Activated T-cell treated with anti-CD3 and anti-CD28 coated beads, Interleukin-2, amount 50 U/mL, for 1 hour (primary cell): ENCODE data around the gene TENT5C.

Experiments
- DNase-seq: peaks from one replicate; pipeline ENCODE4 v3.0.0-alpha.2; 2020

Gene TENT5C

GRCh38 chr1:117615474-117615873 is 9.6 kb downstream of the TENT5C start:
- peak; percentile 37 for DNase-seq

GRCh38 chr1:117616356-117616755 is 10.5 kb downstream of the TENT5C start:
- no peak for DNase-seq

DNA sequence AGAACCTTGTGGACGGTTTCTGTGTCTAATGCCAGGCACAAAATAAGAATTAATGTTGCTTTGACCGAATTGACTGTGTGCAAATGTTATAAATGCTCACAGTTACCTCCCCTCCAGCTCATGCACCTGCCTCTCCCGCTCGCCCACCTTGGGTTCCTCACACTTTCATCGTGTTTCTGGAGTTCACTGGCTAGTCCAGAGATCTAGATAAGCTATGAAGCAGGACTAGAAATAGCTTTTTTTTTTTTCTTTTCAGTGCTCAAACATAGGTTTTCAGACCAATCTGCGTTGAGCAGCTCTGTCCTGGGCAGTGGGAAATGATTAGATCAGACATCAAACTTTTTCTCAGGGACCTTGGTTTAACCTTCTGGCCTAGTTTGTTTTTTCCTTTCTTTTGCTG is 11.1 kb downstream of the TENT5C start:
- DNase-seq, result no peak

- no peak for DNase-seq
Observed at GRCh38 chr1:117618450-117619122, 12.7 kb downstream of the TENT5C start.

DNA sequence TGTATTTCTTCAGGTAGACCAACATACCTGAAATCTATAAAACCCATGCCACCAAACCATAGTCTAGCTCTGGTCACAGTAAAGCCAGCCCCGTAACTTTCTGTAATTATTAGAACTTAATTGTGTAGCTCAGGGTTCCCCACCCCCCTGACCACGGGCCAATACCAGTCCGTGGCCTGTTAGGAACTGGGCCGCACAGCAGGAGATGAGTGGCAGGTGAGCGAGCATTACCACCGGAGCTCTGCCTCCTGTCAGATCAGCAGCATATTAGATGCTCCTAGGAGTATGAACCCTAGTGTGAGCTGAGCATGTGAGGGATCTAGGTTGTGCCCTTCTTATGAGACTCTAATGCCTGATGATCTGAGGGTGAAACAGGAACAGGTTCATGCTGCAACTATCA is 14.6 kb downstream of the TENT5C start:
- no peak for DNase-seq

GRCh38 chr1:117621316-117621715 is 15.5 kb downstream of the TENT5C start:
- DNase-seq, result no peak

DNA sequence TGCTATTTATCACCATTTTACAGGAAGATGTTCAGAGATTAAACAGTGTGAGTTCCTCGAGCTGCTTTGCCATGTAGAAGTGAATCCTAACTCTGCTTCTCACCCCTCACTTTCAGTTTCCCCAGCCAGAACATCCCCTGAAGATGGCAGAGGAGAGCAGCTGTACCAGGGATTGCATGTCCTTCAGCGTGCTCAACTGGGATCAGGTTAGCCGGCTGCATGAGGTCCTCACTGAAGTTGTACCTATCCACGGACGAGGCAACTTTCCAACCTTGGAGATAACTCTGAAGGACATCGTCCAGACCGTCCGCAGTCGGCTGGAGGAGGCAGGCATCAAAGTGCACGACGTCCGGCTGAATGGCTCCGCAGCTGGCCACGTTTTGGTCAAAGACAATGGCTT is 16.9 kb downstream of the TENT5C start:
- no peak for DNase-seq

- no peak for DNase-seq
Observed at GRCh38 chr1:117623141-117623540, 17.3 kb downstream of the TENT5C start.

DNA sequence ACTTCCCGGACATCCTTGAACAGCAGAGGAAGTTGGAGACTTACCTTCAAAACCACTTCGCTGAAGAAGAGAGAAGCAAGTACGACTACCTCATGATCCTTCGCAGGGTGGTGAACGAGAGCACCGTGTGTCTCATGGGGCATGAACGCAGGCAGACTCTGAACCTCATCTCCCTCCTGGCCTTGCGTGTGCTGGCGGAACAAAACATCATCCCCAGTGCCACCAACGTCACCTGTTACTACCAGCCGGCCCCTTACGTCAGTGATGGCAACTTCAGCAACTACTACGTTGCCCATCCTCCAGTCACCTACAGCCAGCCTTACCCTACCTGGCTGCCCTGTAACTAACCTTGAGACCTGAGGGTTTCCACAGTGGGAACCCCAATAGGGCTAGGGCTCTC is 17.9 kb downstream of the TENT5C start:
- no peak for DNase-seq

GRCh38 chr1:117627546-117628130 is 21.8 kb downstream of the TENT5C start:
- DNase-seq, result no peak

GRCh38 chr1:117628343-117628742 is 22.5 kb downstream of the TENT5C start:
- no peak for DNase-seq

- DNase-seq, result no peak
Observed at GRCh38 chr1:117629625-117630422, 24.0 kb downstream of the TENT5C start.

DNA sequence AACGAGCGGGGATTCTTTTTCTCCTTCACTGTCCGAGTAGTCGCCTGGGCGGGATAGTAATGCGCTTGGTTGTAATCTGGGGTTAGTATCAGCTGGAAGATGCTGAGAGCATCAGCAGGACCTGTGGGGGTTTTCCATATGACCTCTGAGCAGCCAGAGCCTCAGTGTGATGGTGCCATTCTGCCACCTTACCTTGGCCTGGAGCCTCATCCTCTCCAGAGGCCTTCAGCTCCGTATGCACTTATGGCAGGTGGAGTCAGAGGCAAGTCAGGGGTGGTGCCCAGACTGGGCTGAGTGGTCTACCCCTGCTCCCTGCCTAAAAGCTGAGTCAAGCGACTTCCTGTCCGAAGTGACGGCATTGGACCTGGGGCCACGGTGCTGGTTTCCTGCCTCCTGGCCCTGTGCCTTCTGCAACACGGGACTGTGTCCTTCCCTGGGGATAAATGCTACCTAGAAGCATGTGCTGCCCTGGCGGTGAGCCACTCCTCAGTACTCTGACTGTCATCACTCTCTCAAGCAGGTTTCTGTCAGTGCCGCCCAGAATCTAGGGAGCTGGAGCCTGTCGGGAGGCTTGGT is 24.7 kb downstream of the TENT5C start:
- DNase-seq, result no peak

DNA sequence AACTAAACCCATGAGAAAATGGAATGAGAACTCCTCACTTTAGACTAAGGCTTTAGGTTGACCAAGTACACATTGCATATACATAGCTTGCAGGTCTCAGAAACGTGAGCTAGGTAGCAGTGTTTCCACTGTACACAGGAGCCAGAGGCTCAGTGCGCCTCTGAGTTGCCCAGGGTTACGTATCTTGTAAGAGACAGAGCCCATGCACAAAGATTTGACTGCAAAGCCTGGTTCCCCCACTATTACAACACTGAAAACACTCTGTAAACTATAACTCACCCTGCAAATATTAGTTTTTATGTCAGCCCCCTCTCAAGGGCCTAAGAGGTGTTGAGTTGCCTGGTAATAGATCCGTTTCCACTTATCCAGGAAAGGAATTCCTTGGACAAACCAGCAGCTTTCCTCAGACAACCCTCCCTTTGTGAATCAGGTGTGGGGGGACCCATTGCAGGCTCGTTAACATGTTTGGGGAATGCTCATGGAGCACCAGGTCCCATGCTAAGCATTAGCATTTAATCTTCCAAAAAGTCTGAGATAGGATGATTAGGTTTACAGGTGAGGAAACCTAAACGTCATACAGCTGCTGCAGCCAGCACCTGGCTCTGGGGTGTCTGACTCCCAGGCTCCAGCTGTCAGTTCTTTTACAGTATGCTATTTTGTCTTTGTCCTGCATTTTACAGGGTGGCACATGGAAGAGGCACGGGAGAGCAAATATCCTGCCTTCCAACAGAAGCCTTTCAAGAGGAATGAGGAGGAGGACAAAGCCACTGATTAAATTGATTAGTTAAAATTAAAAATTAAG is 25.7 kb downstream of the TENT5C start:
- DNase-seq, result no peak

DNA sequence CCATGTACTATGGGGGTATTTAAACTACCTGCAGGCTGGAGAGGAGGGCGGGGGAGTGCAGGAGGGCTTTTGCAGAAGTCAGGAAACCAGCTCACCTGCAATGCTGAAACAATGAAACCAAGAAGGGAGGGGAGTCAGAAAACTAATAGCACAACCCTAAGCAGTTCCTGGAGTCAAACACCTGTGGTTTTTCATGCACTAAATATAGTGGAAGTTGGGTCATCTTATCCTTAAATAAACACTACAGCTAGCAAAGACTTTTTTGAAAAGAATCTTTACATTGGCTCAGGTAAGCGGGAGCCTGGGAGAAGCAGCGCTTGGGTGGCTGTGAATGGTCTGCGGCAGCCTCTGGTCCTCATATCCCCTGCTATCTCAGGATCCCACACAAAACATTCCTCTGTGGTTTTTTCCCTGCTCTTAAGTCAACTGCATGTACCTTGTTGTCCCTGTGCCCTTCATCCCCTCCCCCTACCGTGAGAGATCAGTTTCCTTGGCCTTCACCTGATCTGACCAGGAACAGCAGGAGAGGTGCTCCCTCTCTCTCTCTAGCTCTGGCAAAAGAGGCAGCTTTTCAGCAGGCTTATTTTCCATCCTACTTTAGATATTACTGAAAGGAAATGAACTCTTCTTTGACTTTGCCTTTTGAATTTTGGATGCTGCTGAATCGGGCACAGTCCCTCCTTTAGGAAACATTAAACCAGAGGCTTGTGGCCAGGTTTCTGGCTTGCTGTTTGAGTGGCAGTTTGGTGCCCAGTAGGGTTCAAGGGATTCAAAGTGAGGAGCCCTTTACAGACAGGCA is 26.6 kb downstream of the TENT5C start:
- no peak for DNase-seq

GRCh38 chr1:117633068-117633345 is 27.2 kb downstream of the TENT5C start:
- DNase-seq, result no peak

- no peak for DNase-seq
Observed at GRCh38 chr1:117633423-117633822, 27.6 kb downstream of the TENT5C start.

DNA sequence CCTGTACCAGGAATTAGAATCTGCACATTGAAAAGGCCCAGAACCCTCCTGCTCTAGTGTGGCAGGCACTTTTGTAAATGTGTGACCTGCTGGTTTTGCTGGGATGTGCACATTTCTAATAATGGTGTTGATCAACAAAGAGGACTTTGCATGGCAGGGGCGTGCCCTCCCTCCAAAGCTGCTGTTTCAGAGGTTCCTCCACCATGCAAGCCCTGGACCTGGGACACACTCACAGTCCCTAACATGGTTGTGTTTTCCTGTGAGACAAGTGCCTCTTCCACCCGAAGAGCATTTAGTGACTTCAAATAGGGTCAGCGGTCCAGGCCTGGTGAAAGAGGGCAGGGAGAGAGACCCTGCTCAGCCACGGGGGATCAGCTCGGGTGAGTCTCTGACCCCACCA is 28.1 kb downstream of the TENT5C start:
- no peak for DNase-seq

DNA sequence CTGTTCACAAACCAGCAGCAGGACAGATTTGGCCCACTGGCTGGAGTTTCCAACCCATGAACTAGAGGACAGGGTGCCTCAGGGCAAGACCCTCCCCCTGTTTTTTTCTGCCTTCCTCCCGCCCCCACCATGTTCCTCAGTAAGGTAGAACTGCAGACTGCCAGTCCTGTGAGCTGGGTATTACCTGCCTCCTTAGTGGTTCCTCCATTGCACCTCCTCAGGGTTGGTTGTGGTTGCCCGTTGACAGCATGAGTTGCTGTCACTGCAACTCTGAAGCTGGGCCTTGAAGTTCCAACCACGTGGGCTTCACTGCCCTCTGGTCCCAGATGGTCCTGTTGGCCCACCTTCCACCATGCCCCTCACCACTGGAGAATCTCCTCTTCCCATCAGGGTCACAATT is 28.8 kb downstream of the TENT5C start:
- DNase-seq, result no peak

DNA sequence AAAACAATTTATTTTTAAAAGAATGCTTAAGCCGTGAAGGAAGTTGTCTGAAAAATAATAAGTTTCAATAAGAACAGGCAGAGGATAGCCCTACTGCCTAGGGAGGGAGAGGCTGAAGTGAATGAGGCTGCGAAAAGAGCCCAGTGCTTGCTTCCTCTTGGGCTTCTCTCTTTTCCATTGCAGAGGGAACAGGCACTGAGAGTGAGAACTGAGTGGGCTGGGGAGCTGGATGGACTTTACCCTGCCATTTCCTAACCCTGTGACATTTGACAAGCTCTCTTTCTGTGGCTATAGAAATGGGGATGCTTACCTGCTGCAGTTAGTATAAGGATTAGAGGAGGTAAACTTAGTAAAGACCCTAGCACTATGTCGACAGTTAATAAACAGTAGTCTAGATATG is 30.0 kb downstream of the TENT5C start:
- no peak for DNase-seq

- no peak for DNase-seq
Observed at GRCh38 chr1:117636637-117637425, 31.0 kb downstream of the TENT5C start.

DNA sequence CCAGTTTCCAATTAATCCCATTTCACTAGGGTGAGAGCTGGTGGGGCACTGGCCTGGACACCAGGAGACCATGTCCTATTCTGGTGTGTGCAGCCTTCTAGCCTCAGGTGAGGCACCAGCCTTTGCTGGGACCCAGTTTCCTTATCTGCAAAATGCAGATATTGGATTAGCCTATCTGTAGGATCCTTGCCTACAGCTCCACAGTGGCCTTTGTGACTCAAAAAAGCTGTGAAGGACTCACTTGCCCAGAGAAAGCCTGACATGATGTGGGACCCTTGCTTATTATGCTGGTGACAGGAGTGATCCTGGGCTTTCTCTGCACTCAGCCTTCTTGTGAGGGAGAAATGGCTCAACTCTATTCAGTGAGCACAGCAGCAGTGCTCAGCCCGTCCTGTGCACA is 32.3 kb downstream of the TENT5C start:
- no peak for DNase-seq
